HuH-7 (cell line): ENCODE data around the gene PRSS38.

Source experiments
- DNase-seq: peaks from one replicate; pipeline ENCODE4 v3.0.0; 2011; ENCODE audit warnings: low spot score

Gene PRSS38

GRCh38 chr1:227779021-227779441 is 36.4 kb upstream of the PRSS38 start:
- no peak for DNase-seq

GRCh38 chr1:227779685-227780084 is 35.8 kb upstream of the PRSS38 start:
- DNase-seq: no peak

- DNase-seq: no peak
Observed at GRCh38 chr1:227780101-227781044, 35.1 kb upstream of the PRSS38 start.

GRCh38 chr1:227781314-227781930 is 34.1 kb upstream of the PRSS38 start:
- no peak for DNase-seq

GRCh38 chr1:227782226-227782625 is 33.2 kb upstream of the PRSS38 start:
- DNase-seq: no peak

- DNase-seq: no peak
Observed at GRCh38 chr1:227785094-227785804, 30.2 kb upstream of the PRSS38 start.

- DNase-seq: no peak
Observed at GRCh38 chr1:227785805-227786671, 29.4 kb upstream of the PRSS38 start.

GRCh38 chr1:227786673-227787512 is 28.6 kb upstream of the PRSS38 start:
- no peak for DNase-seq

GRCh38 chr1:227787513-227788270 is 27.8 kb upstream of the PRSS38 start:
- DNase-seq: peak; percentile 99

- DNase-seq: peak; percentile 85
Observed at GRCh38 chr1:227788271-227789083, 27.0 kb upstream of the PRSS38 start.

GRCh38 chr1:227789084-227790033 is 26.1 kb upstream of the PRSS38 start:
- DNase-seq: no peak

GRCh38 chr1:227790034-227790400 is 25.5 kb upstream of the PRSS38 start:
- no peak for DNase-seq

- no peak for DNase-seq
Observed at GRCh38 chr1:227790868-227791267, 24.6 kb upstream of the PRSS38 start.

GRCh38 chr1:227791425-227792143 is 23.9 kb upstream of the PRSS38 start:
- DNase-seq: no peak

- peak; percentile 10 for DNase-seq
Observed at GRCh38 chr1:227792216-227793078, 23.0 kb upstream of the PRSS38 start.
